PC-3 (cell line): ENCODE results near the gene TDRD15. TPM values are rescaled to one million over a fixed set of nuclear protein-coding genes. Genes with fewer than 3 reads are reported as not detected.

Experiments
- ATAC-seq: fragments of 200-7000 bp; cut with Tn5 transposase; 2 replicates; pipeline ENCODE4 v1.9.1; 2020; ENCODE audit warnings: mild to moderate bottlenecking, moderate library complexity
- BruUV-seq: library from RNA; stranded (reverse); fragments of 400-500 nt; replicated peaks from 2 replicates; lab custom pipeline; 2021; lab: Mats Ljungman, UMichigan
- CTCF ChIA-PET: fragments of 300-600 bp; sonication (Branson Sonifier 250); formaldehyde crosslinking; loops from one replicate; lab custom pipeline; 2022; ENCODE audit warnings: antibody characterized with exemption; lab: Charles Lee
- POLR2A ChIA-PET: fragments of 300-600 bp; sonication (Branson Sonifier 250); formaldehyde crosslinking; loops from one replicate; lab custom pipeline; 2022; ENCODE audit warnings: antibody characterized with exemption; ENCODE audit not compliant: unreplicated experiment; lab: Charles Lee
- DNase-seq: peaks from one replicate; pipeline ENCODE4 v3.0.0-alpha.2; 2015
- H2AFZ ChIP-seq: fragments of 300-600 bp; sonication (generic); 2 replicates; pipeline ENCODE4 v1.6.0; 2016; ENCODE audit warnings: antibody characterized with exemption, low read length
- H3F3A ChIP-seq: fragments of 300-600 bp; sonication (generic); one replicate; pipeline ENCODE4 v1.6.0; 2017; ENCODE audit warnings: antibody characterized with exemption, low read length, control low read depth, mild to moderate bottlenecking; ENCODE audit not compliant: unreplicated experiment
- H3K27ac ChIP-seq: fragments of 300-600 bp; sonication (generic); 2 replicates; pipeline ENCODE4 v1.5.1; 2016; ENCODE audit warnings: mild to moderate bottlenecking, low read length
- H3K27me3 ChIP-seq: fragments of 300-600 bp; sonication (generic); 2 replicates; pipeline ENCODE4 v1.6.1; 2016; ENCODE audit warnings: low read length, mixed read lengths
- H3K36me3 ChIP-seq: fragments of 300-600 bp; sonication (generic); 2 replicates; pipeline ENCODE4 v1.6.1; 2016; ENCODE audit warnings: low read depth, mixed run types, low read length, mixed read lengths
- H3K4me1 ChIP-seq: fragments of 300-600 bp; sonication (generic); 2 replicates; pipeline ENCODE4 v1.5.1; 2016; ENCODE audit warnings: low read length; ENCODE audit not compliant: insufficient read depth
- H3K4me2 ChIP-seq: fragments of 300-600 bp; sonication (generic); 2 replicates; pipeline ENCODE4 v1.6.0; 2016; ENCODE audit warnings: low read length
- H3K4me3 ChIP-seq: fragments of 300-600 bp; sonication (generic); 2 replicates; pipeline ENCODE4 v1.5.1; 2016; ENCODE audit warnings: mild to moderate bottlenecking, low read length, mixed read lengths
- H3K79me2 ChIP-seq: fragments of 300-600 bp; sonication (generic); 2 replicates; pipeline ENCODE4 v1.6.1; 2017; ENCODE audit warnings: low read length, mixed read lengths
- H3K9ac ChIP-seq: fragments of 300-600 bp; sonication (generic); 2 replicates; pipeline ENCODE4 v1.6.0; 2016; ENCODE audit warnings: mild to moderate bottlenecking, low read length
- H3K9me2 ChIP-seq: fragments of 300-600 bp; sonication (generic); replicated peaks from 2 replicates; pipeline ENCODE4 v1.6.1; 2016; ENCODE audit warnings: mixed run types, low read length, mixed read lengths
- H3K9me3 ChIP-seq: fragments of 300-600 bp; sonication (generic); 2 replicates; pipeline ENCODE4 v1.6.1; 2016; ENCODE audit warnings: low read length, mixed read lengths
- H4K20me1 ChIP-seq: fragments of 300-600 bp; sonication (generic); 2 replicates; pipeline ENCODE4 v1.6.1; 2016; ENCODE audit warnings: low read length, mixed read lengths
- CTCF ChIP-seq: fragments of 300-600 bp; sonication (generic); conservative IDR thresholded peaks from 2 replicates; pipeline ENCODE4 v1.5.1; 2017; ENCODE audit warnings: antibody characterized with exemption, low read depth, mild to moderate bottlenecking, low read length
- EZH2 ChIP-seq: fragments of 300-600 bp; sonication (generic); IDR thresholded peaks from one replicate; pipeline ENCODE4 v1.6.1; 2017; ENCODE audit warnings: antibody characterized with exemption, mild to moderate bottlenecking, low read length; ENCODE audit not compliant: unreplicated experiment
- EZH2phosphoT487 ChIP-seq: fragments of 300-600 bp; sonication (generic); IDR thresholded peaks from 2 replicates; pipeline ENCODE4 v1.6.1; 2018; ENCODE audit warnings: mild to moderate bottlenecking, antibody characterized with exemption, low read length, borderline replicate concordance
- intact Hi-C: fragments of 100-400 bp; cut with micrococcal nuclease; formaldehyde crosslinking; loops from 2 replicates; pipeline ENCODE4 v1.9.0; 2023
- total RNA-seq: library from RNA; depleted of rRNA; stranded (reverse); fragments of >200 nt; gene quantifications from 2 replicates; pipeline ENCODE4 v1.2.3, GENCODE V29; 2014

The TDRD15 gene
- total RNA-seq, 1 experiment from 2014 or later: not detected

- no peaks in the 10 kb centered on the region for H3K36me3 ChIP-seq
- H3K4me1 ChIP-seq: no peaks in the 10 kb centered on the region
- no peaks in the 10 kb centered on the region for H3K79me2 ChIP-seq
- H3K9me2 ChIP-seq: no peaks in the 10 kb centered on the region
- H3K27me3 ChIP-seq: no peaks in the 10 kb centered on the region
- H4K20me1 ChIP-seq: no peaks in the 10 kb centered on the region
- H3K27ac ChIP-seq: no peak overlapping the region
- no peak overlapping the region for H3K4me3 ChIP-seq
- BruUV-seq: no TSS peak
- H3K9me3 ChIP-seq: no peaks in the 10 kb centered on the region
- DNase-seq (no peak), ATAC-seq (no peak)
- H3K9ac ChIP-seq: no peak overlapping the region
- no peaks in the 10 kb centered on the region for H3F3A ChIP-seq
- no peak for TF ChIP-seq EZH2phosphoT487
- H2AFZ ChIP-seq: no peak overlapping the region
- CTCF ChIA-PET: no interaction called here
- no peak overlapping the region for H3K4me2 ChIP-seq
- POLR2A ChIA-PET: no interaction called here
- intact Hi-C loops: no loop called here
Measured at GRCh38 chr2:21095178-21095577, 28.6 kb upstream of the TDRD15 start.

GRCh38 chr2:21095714-21096113, 28.1 kb upstream of the TDRD15 start:
- no TSS peak for BruUV-seq
- TF ChIP-seq EZH2phosphoT487 (no peak), CTCF (no peak), EZH2 (no peak)
- H3K9me3 ChIP-seq: no peaks in the 10 kb centered on the region
- intact Hi-C loops: no loop called here
- POLR2A ChIA-PET: no interaction called here
- H3K27ac ChIP-seq: no peak overlapping the region
- H4K20me1 ChIP-seq: no peaks in the 10 kb centered on the region
- no peak overlapping the region for H3K4me3 ChIP-seq
- H3K27me3 ChIP-seq: no peaks in the 10 kb centered on the region
- ATAC-seq (no peak), DNase-seq (no peak)
- no peak overlapping the region for H3K9ac ChIP-seq
- H2AFZ ChIP-seq: no peak overlapping the region
- no peak overlapping the region for H3K4me2 ChIP-seq
- CTCF ChIA-PET: no interaction called here
- H3K4me1 ChIP-seq: no peaks in the 10 kb centered on the region
- no peaks in the 10 kb centered on the region for H3K36me3 ChIP-seq
- H3K79me2 ChIP-seq: no peaks in the 10 kb centered on the region
- no peaks in the 10 kb centered on the region for H3F3A ChIP-seq
- no peaks in the 10 kb centered on the region for H3K9me2 ChIP-seq

GRCh38 chr2:21096458-21096857, 27.3 kb upstream of the TDRD15 start:
- H3K27me3 ChIP-seq: no peaks in the 10 kb centered on the region
- H3K9me2 ChIP-seq: no peaks in the 10 kb centered on the region
- no peaks in the 10 kb centered on the region for H3F3A ChIP-seq
- ATAC-seq (no peak), DNase-seq (no peak)
- no TSS peak for BruUV-seq
- no peak overlapping the region for H3K4me2 ChIP-seq
- H3K27ac ChIP-seq: no peak overlapping the region
- TF ChIP-seq EZH2phosphoT487: no peak
- TF ChIP-seq CTCF: no peak
- TF ChIP-seq EZH2: no peak
- H4K20me1 ChIP-seq: no peaks in the 10 kb centered on the region
- CTCF ChIA-PET: no interaction called here
- no peak overlapping the region for H3K9ac ChIP-seq
- no peak overlapping the region for H3K4me3 ChIP-seq
- H3K79me2 ChIP-seq: no peaks in the 10 kb centered on the region
- H3K9me3 ChIP-seq: no peaks in the 10 kb centered on the region
- H2AFZ ChIP-seq: no peak overlapping the region
- intact Hi-C loops: no loop called here
- H3K36me3 ChIP-seq: no peaks in the 10 kb centered on the region
- H3K4me1 ChIP-seq: no peaks in the 10 kb centered on the region
- POLR2A ChIA-PET: no interaction called here
